Measurements from ENCODE around the gene HPCA. TPM values are rescaled to one million over a fixed set of nuclear protein-coding genes. Genes with fewer than 3 reads are reported as not detected.

Gene HPCA
- not detected for total RNA-seq

GRCh38 chr1:32886004-32886827 is at the start of gene HPCA:
TSS of gene HPCA (plus strand) at chr1:32886491. CDS start at chr1:32888899, 2,408 bp downstream.
- Histone ChIP-seq H3K36me3 (no peaks in the 10 kb centered on the region), H3K4me3 (peak within 1 kb of the TSS; percentile 38), H3K27me3 (replicated peaks; ENCODE audit: insufficient read depth) (peaks cover 6% of the 10 kb centered on the region), H3K27ac (no peak within 1 kb of the TSS), H3K9me3 (no peaks in the 10 kb centered on the region), H3K4me1 (ENCODE audit: control insufficient read depth in 1 of 2, low read depth in 2 of 2) (peaks cover 13 to 20% of the 10 kb centered on the region in 2 donors)
- peak; percentile 28 for TF ChIP-seq CTCF (IDR thresholded peaks at IDR 0.05)
- no peak for DNase-seq (ENCODE audit: low spot score)
- ATAC-seq (ENCODE audit: insufficient number of reproducible peaks, low FRiP score, low read depth) = no peak

GRCh38 chr1:32848354-32849063 is 37.8 kb upstream of the HPCA start:
- H3K4me1 ChIP-seq (ENCODE audit: control insufficient read depth in 1 of 2, low read depth in 2 of 2) = no peaks in the 10 kb centered on the region
- DNase-seq (ENCODE audit: low spot score) (no peak), ATAC-seq (ENCODE audit: insufficient number of reproducible peaks, low FRiP score, low read depth) (no peak)
- no peaks in the 10 kb centered on the region for H3K9me3 ChIP-seq
- no peak overlapping the region for H3K4me3 ChIP-seq
- no peak for TF ChIP-seq CTCF (IDR thresholded peaks at IDR 0.05)
- no peak overlapping the region for H3K27ac ChIP-seq
- H3K36me3 ChIP-seq = peaks cover 17% of the 10 kb centered on the region
- no peaks in the 10 kb centered on the region for H3K27me3 ChIP-seq (replicated peaks; ENCODE audit: insufficient read depth)

GRCh38 chr1:32855861-32856617 is 30.3 kb upstream of the HPCA start:
- Histone ChIP-seq H3K4me1 (ENCODE audit: control insufficient read depth in 1 of 2, low read depth in 2 of 2) (peaks cover 4 to 20% of the 10 kb centered on the region in 2 donors), H3K27ac (no peak overlapping the region), H3K9me3 (no peaks in the 10 kb centered on the region), H3K4me3 (no peak overlapping the region), H3K36me3 (peaks cover 24% of the 10 kb centered on the region), H3K27me3 (replicated peaks; ENCODE audit: insufficient read depth) (no peaks in the 10 kb centered on the region)
- no peak for TF ChIP-seq CTCF (IDR thresholded peaks at IDR 0.05)
- ATAC-seq (ENCODE audit: insufficient number of reproducible peaks, low FRiP score, low read depth) (no peak), DNase-seq (ENCODE audit: low spot score) (no peak)

GRCh38 chr1:32858136-32858535 is 28.2 kb upstream of the HPCA start:
- Histone ChIP-seq H3K27me3 (replicated peaks; ENCODE audit: insufficient read depth) (no peaks in the 10 kb centered on the region), H3K4me3 (no peak overlapping the region), H3K9me3 (no peaks in the 10 kb centered on the region), H3K36me3 (peaks cover 24% of the 10 kb centered on the region), H3K4me1 (ENCODE audit: control insufficient read depth in 1 of 2, low read depth in 2 of 2) (peaks cover 17 to 41% of the 10 kb centered on the region in 2 donors), H3K27ac (no peak overlapping the region)
- DNase-seq (ENCODE audit: low spot score) = no peak
- no peak for TF ChIP-seq CTCF (IDR thresholded peaks at IDR 0.05)
- ATAC-seq (ENCODE audit: insufficient number of reproducible peaks, low FRiP score, low read depth) = no peak

GRCh38 chr1:32858791-32859190 is 27.5 kb upstream of the HPCA start:
- no peak for TF ChIP-seq CTCF (IDR thresholded peaks at IDR 0.05)
- H3K4me1 ChIP-seq (ENCODE audit: control insufficient read depth in 1 of 2, low read depth in 2 of 2) = peaks cover 24 to 48% of the 10 kb centered on the region in 2 donors
- DNase-seq (ENCODE audit: low spot score) (no peak), ATAC-seq (ENCODE audit: insufficient number of reproducible peaks, low FRiP score, low read depth) (no peak)
- H3K9me3 ChIP-seq = no peaks in the 10 kb centered on the region
- H3K36me3 ChIP-seq = peaks cover 24% of the 10 kb centered on the region
- no peak overlapping the region for H3K27ac ChIP-seq
- no peaks in the 10 kb centered on the region for H3K27me3 ChIP-seq (replicated peaks; ENCODE audit: insufficient read depth)
- no peak overlapping the region for H3K4me3 ChIP-seq

Measured in thoracic aorta (tissue), 2 donors.